HL-60/S4 treated with phorbol 12-myristate 13-acetate at 8.2 ng/mL for 4 days and 3 days (cell line): ENCODE measurements around the gene BMF.

Experiments
- in situ Hi-C: fragments of 300-500 bp; cut with MboI; formaldehyde crosslinking; loops from 2 replicates; pipeline ENCODE4 v1.15.0; 2022; ENCODE audit warnings: low sequenced_read_pairs

Gene BMF

DNA sequence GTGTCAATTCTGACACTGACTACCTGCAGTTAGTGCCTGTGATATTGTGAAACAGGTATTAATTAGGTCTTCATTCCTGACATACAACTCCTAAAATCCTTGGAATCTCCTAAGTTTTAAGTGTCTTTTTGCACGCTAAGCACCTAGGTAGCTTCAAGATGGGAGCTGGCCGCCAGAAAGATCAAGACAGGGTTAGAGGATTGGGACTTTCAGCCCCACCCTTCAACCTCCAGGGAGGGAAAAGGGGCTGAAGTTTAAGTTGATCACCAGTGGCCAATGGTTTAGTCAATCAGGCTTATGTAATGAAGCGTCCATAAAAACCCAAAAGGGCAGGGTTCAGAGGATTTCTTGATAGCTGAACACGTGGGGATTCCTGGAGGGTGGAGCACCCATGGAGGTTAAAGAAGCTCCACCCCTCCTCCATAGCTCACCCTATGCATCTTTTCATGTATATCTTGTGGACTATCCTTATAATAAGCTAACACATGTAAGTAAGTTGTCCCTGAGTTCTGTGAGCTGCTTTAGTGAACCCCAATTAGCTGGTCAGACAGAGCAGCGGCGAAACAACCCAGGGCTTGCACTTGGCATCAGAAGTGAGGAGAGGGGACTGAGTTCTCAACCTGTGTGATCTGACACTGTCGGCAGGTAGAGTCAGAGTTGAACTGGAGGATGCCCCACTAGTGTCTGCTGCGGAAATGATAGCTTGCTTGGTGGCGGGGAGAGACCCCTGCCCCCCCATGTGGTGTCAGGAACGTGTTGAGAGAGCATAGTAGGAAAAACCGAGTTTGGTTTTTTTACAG is 56.9 kb downstream of the BMF start:
- in situ Hi-C loops, result no loop called here

DNA sequence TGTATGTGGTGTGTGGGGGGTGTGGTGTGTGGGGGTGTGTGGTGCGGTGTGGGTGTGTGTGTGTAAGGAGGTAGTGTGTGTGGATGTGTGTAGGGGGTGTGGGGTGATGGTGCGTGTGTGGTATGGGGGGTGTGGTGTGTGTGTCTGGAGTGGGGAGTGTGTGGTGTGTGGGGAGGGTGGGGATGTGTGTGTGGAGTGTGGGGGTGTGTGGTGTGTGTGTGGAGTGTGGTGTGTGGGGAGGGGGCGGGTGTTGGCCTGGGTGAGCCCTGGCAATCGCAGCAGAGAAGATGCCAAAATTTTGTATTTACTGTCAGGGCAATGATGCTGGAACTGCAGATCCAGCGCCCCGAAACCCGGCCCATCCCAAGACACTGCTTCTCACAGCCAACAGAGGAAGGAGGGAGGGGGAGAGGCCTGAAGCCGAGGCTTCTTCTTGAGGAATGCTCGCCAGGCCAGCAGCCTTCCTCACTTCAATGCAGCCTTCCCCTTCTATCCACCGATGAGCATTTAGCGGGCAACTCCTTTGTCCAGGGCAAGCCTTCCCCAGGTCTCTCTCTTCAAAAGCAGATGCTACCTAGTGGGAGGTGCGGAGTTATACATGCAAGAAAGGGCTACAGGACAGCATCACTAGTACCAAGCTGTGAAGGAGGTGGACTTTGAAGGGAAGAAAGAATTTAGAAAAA is 57.8 kb downstream of the BMF start:
- in situ Hi-C loops, result no loop called here

DNA sequence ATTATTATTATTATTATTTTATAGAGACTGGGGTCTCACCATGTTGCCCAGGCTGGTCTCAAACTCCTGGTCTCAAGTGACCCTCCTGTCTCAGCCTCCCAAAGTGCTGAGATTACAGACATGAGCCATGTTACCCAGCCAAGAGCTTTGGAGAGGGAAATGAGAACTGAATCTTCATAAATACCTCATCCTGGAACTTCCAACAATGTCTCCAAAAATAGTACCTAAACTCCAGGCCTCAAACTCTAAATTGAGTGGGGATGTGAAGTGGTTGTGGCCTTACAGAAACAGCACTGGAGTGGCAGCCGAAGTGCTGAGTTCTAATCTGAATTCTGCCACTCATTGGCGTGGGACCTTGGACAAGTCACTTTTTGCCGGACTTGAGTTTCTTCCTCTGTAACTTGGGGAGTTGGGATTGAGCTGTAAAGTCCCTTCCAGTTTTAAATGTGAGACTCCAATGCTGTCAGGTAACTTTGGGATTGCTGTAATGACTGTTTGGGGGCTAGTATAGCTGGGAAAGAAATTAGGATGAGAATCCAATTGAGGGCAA is 59.7 kb downstream of the BMF start:
- in situ Hi-C loops, result loop anchor here (5.0 to 25.0 kb wide), 2 partner anchors 48 to 138 kb away; no protein-coding TSS in a partner anchor

DNA sequence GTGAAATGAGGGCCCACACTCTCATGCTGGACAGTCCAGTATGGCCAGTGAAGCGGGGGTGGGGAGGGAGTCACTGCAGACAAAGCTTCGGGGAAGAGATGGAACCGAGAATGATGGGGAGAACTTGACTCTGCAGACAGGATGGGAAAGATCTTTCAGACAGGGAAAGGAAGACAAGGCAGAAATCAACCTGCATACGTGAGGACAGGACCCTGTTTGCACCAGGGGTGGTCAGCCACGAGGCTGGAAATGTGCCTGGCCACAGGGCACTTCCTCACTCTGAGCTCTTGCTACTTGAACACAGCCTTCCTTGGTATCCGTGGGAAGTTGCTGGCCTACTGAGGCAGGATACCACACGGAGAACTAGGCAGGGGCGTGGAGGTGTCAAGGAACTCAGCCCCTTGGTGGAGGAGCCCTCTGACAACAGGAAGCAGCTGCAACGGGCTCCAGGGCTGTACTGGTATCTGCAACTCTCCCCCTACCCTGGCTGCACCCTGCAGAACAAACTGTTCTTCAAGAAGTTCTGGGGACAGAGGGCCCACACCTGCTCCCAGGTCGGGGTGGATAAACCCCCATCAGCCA is 60.4 kb downstream of the BMF start:
- in situ Hi-C loops, result loop anchor here (5.0 to 25.0 kb wide), 2 partner anchors 49 to 139 kb away; no protein-coding TSS in a partner anchor

DNA sequence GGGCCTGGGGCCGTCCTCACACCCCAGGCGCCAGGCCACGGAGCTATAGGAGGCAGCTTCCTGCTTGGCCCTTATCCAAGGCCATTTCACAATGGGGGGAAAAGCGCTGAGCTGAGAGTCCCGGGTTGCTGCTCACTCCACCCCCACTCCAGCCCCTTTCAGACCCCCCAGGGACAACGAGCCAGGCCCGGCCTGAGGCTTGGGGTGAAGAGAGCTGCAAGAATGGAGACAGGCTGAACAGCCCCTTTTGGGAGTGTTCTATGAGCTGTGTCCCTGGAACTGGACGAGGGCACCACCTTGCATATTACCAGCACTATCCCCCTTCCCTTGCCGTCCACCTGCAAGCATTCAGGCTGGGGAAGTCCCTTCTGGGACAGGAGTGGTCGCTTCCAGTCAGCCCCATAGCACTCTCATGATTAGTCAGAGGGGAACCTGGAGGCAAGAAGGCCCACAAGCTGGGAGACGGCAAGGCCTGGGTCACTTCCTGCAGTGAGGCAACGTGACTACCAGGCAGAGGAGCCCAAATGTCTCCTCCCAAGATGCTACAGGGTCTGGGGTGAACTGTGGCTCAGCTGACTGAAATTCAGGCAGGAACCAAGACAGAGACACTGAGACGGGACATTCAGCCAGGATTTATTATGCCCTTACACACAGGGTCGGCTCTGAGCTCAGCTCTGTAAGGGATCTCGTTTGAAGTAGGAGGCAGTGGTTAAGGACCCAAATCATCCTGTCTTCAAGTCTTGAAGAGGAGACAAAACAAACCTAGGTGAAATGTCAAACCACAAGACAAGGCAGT is 61.1 kb downstream of the BMF start:
- in situ Hi-C loops, result loop anchor here (5.0 to 25.0 kb wide), 2 partner anchors 50 to 140 kb away; no protein-coding TSS in a partner anchor

DNA sequence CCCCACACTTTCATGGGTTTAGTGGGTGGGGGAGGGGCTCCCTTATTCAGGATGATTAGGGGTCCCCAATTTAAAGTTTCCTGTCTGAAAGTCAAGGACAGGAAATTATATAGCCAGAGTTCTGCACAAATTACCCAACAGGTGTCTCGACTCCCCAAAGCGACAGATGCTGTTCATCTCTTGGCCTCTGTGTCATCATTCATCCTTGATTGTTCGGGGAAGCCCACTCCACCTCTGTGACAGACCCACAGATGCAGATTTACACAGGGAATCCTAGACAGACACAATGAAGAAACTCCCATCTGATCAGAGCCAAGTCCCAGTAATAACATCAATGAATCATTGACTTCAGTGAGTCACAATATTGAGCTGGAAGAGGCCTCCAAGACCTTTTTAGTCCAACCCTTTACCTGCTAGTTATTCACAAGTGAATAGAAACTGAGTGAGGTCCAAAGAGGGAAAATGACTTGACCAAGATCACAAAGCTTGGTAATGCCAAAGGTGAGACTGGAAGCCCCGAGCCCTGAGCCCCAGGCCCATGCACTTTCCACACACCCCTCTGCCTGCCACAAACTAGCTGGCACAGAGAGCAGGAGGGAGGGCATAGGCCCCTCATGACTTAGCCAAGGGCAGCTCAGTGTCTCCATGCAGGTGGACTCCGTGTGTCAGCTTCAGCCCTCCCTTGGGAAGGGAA is 61.8 kb downstream of the BMF start:
- in situ Hi-C loops, result loop anchor here (5.0 to 25.0 kb wide), 2 partner anchors 50 to 140 kb away; no protein-coding TSS in a partner anchor

DNA sequence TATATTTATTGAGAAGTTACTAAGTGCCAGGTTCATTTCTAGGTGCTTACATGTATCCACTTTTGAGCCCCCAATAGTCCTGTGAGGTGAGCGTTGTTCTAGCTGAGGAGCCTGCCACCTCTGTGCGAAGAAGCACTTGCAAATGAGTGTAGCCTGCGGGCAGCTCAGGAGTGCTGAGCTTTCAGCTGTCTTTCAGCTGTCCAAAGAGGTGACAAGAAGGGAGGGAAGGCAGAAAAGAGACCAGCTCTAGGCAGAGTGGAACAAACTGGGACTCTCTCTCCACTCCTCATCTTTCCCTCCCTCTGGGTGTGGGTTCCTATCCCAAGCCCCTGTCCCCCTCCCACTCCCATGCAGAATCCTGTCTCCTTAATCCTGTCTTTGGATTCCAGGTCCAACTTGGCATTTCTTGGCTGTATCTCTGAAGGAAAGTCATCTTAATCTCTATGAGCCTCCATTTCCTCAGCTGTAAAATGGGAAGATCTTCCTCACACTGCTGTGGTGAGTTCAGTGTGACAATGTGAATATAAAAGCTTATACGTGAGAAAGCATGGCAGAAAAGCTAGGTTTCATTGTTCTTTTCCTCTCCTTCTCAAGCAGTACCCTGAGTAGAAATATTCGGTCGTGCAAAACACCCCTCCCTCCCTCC is 63.0 kb downstream of the BMF start:
- in situ Hi-C loops, result loop anchor here (5.0 to 25.0 kb wide), 2 partner anchors 52 to 142 kb away; no protein-coding TSS in a partner anchor

DNA sequence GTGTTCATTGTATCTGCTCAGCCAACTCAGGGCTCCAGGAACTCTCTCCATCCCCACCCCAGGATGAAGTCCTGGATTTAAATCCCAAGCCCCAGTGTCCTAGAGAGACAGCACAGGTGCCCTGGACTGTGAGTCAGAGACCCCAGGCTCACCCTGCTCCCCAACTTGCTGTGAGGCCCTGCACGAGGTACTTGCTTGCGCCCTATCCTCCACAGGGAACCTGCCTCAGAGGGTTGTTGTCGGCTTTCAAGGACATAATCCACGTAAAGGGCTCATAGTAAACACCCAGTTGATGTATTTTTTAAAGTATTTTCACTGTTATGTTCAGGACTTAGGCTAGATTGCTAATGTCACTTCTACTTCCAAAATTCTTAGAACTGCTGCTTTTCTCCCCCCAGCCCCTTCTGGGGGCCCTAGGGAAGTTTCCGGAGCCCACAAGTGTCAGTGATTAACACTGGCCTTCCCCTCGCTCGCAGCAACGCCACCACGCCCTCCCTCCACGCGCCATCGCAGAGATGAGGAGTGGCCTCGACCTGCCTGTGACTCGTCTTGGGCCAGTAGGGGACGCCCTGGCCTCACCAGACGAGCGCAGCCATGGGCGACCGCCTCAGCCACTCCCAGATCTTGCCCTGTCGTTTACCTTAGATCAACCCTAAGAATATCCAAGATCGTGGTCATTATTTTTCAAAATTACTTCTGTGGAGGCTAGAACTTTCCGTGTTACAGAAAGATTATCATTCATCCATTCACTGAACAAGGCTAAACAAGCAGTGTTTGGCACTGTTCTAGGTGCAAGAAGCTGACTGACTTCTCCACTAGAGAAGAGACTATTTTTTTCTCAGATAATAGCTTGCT is 63.7 kb downstream of the BMF start:
- in situ Hi-C loops, result loop anchor here (5.0 to 25.0 kb wide), 2 partner anchors 52 to 142 kb away; no protein-coding TSS in a partner anchor

DNA sequence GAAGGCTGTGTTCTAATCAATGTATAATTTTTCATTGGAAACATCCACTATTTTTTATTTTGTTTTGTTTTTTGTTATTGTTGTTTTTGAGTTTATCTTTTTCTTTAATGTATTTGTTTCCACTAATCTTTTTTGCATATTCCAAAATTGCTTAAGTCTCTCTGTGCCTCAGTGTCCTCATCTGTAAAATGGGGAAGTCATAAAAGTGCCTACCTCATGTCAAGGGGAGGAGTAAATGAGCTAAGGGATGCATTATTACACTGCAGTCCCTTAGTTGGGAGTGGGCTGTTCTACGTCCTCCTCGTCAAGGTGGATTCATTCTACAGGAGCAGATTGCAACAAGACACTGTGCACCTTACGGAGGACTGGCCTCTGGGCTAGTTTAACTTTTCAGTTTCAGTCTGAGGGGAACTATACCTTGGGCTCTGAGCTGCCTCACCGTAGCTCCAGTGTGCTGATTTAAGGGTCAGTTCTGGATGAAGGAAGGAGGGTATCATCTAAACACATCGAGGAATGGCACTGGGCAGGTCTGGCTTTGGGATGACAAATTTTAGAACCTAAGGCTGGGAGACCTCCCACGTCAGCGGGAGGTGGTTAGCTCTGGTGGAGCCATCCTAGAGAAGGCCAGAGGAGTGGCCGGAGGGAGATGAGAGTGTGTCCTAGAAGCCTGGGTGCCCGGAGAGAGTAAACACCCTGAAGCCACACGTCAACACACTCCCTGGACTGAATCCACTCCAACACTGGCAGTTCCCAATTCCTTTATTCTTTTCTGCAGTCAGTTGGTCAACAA is 64.6 kb downstream of the BMF start:
- in situ Hi-C loops, result loop anchor here (25.0 kb wide), 1 partner anchor 143 kb away; no protein-coding TSS in a partner anchor

DNA sequence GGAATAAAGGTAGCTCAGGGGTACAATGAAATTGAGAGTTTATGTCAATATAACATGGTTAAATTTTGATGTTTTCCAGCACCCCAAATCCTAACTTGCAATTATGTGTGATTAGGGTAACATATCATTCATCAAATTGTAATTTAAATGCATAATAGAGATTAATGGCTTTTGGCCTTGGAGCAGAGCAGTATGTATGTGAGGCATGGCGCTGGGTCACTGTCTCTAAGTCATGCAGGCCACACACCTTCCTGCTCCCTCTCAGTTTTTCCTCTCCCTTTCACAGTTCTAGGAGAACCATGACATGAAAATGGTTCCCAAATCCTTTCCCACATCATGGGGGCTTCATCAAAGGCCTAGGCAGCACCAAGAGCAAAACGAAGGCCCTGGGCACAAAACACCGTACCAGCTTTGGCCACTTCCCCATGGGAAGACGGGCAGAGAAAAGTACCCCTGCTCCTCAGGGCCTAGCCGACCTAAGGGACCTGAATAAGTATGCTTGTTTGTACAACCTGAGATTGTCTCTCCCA is 65.8 kb downstream of the BMF start:
- in situ Hi-C loops, result loop anchor here (25.0 kb wide), 1 partner anchor 144 kb away; no protein-coding TSS in a partner anchor

DNA sequence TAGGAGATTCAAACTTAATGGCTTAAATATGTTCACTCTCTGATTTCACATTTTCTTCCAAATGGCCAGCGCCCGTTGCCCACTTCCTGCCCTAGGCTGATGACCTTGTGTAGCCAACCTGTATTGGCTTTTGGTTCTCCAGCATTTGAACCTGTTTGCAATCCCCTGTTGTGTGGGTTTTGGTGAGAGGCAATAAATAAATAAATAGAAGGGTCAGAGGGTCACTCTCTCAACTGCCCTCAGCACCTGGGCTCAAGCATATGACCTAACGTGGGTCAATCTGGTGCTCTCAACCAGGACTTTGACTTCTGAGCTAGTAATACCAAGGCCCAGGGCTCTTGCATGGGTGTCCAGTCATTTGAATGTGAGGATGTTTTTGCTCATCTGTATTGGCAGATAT is 67.9 kb downstream of the BMF start:
- in situ Hi-C loops, result loop anchor here (25.0 kb wide), 1 partner anchor 147 kb away; no protein-coding TSS in a partner anchor

DNA sequence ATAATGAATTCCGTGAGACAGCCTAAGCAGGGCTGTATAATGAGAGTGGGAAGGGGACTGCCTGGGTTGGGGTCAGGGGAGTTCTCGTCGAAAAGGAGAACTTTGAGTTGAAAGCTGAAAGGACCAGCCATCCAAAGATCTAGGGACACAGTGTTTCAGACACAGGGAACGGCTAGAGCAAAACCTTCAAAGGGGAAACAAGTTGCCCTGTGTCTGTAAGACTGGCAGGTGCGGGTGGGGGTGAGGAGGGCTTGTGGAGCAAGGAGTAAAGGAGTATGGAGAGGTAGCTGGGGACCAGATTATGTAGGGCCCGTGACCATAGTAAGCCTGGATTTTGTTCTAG is 68.4 kb downstream of the BMF start:
- in situ Hi-C loops, result loop anchor here (25.0 kb wide), 1 partner anchor 147 kb away; no protein-coding TSS in a partner anchor

DNA sequence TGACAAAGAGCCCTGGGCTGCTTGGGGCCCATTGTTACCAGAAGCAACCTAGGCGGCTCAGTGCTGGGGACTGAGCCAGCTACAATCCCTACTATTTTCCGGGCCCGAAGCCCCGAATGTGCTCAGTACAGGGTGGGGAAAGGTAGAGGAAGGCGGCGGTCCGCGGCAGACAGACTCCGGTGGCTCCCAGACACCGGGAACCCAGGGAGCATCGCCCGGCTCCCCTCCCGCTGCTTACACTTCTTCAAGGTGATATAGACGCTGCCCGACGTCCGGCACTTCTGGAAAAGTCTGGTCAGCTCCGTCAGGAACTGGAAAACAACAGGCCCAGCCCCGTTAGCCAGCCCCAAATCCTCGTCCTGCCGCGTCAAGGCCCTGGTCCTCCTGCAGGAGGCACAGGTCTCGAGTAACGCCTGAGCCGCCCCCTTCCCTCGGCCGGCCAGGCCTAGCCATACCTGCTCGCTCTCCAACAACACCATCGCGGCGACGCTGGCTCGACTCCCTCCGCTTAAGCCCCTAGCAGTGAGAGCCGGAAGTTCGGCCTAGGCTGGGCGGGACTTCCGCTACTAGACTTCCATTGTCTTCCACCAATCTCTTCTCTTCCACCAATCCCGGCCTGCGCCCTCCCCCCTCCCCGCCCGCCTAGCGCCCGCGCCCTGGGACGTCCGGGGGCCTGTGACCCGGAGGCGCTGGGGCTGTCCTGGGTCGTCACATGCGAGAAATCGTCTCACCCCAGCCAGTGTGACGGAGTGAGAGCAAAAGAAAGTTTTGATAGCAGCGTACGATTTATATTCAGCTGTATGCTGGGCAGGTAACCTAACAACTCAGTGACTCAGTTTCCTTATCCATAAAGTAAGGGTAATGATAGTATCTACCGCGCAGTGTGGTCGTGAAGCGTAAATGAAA is 69.8 kb downstream of the BMF start, which contains the start of gene SRP14:
Gene SRP14, minus strand, starts transcription at position 544 of the 906 bp plus-strand sequence. Its CDS starts 65 bp downstream, at position 479.
- in situ Hi-C loops, result loop anchor here (25.0 kb wide), 1 partner anchor 148 kb away; no protein-coding TSS in a partner anchor

DNA sequence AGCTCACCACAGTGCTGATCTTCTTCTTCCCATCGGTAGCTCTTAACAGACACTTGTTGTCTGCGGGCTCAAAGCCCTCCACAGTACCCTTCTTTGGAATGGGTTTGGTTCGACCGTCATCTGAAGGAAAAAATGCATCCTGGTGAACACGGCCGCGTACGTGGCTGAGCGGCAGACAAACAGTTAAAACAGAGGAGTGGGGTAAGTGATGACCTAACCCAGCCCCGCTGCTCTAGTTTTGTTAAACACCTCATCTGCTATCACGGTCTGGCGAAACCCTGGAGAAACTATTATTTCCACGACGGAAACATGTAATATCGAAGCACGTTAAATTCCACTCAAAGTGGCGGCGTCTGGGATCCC is 70.4 kb downstream of the BMF start:
- in situ Hi-C loops, result loop anchor here (25.0 kb wide), 1 partner anchor 149 kb away; no protein-coding TSS in a partner anchor
